ENCODE data around the gene CAMK1D.
A peak's percentile ranks its signal among the peaks of the same experiment; 100 is the strongest.
"Not testable (repeated sequence)": the region's sequence is repeated elsewhere in the genome, so short reads cannot be mapped to it uniquely, and the experiment has no call there.

CAMK1D gene

DNA sequence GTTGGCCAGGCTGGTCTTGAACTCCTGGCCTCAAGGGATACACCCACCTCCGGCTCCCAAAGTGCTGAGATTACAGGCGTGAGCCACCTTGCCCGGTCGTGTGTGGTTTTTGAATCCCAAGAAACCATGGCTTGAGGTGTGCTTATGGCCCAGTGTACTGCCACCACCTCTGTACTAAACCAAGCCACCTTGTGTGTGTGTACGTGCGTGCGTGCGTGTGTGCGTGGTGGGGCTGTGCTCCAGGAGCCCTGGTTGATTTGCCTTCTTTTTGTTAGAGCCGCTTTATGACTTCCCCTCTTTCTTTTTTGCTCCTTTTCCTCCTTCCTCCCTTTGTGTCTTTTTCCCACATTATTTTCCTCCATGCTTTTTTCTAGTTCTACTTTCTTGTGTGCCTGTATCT is 121.4 kb downstream of the CAMK1D start:
- no peak for DNase-seq

DNA sequence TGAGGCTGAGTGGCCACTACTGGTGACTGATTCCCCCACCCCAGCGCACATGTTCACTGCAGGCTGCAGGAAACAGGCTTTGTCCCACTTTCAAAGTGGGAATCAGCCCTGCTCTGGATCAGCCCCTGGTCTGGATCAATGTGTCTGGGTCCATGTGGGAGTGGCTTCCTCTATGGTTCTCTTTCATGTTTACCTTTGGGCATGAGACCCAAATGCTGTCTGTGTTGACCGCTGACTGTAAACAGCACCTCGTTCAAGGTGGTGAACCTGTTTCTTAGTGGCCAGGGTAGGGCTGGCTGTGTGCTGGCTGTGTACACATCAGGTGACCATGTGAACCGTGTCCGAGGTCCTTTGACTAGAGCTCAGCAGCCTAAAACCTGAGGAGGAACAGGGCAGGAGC is 121.8 kb downstream of the CAMK1D start:
- no peak for DNase-seq

DNA sequence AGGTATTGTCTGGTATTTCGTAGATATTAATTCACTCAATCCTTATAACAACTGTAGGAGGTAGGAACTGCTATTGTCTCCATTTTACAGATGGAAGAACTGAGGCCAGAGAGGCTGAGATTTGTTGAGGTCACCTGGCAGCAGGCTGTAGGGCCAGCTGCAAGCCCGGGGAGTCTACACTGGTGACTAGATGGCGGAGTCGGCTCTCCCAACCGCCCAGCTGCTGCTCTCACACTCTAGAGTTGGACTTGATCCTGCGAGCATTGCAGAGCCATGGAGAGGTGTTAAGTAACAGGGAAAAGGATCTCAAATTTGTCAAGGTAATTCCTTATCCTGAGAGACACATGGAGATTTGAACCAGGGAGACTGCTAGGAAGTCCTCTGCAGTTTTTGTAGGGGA is 124.1 kb downstream of the CAMK1D start:
- DNase-seq = no peak

DNA sequence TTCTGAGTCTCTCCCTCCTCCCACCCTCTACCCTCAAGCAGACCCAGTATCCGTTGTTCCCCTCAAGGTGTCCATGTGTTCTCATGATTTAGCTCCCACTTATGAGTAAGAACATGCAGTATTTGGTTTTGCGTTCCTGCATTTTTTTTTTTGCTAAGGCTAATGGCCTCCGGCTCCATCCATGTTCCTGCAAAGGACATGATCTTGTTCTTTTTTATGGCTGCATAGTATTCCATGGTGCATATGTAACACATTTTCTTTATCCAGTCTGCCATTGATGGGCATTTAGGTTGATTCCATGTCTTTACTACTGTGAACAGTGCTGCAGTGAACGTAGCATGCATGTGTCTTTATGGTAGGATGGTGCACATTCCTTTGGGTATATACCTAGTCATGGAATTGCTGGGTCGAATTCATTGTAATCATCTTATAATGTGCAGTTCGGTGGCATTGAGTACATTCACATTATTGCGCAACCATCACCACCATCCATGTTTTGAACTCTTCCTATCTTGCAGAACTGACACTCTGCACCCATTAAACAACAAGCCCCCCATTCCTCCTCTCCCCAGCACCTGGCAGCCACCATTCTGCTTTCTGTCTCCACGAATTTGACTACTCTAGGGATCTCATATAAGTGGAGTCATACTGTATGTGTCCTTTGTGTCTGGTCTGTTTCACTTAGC is 125.5 kb downstream of the CAMK1D start:
- DNase-seq = no peak

DNA sequence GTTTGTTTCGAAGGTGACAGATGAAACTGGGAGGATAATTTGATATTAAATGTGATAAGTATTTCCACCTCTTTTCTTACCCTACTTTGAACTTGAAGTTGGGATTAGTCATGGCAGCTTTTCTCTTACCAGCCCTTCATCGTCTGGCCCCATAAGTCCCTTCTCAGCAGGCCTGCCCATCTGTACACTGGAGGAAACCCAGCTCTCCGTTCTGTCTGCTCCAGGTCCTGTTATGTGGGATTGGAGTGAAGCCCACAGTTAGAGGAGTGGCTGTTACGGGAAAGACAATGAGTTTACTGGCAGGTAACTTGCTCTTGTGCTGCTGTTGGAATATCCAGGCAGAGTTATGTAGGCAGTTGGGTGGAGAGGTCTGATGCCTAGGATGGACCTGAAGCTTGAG is 127.3 kb downstream of the CAMK1D start:
- no peak for DNase-seq

DNA sequence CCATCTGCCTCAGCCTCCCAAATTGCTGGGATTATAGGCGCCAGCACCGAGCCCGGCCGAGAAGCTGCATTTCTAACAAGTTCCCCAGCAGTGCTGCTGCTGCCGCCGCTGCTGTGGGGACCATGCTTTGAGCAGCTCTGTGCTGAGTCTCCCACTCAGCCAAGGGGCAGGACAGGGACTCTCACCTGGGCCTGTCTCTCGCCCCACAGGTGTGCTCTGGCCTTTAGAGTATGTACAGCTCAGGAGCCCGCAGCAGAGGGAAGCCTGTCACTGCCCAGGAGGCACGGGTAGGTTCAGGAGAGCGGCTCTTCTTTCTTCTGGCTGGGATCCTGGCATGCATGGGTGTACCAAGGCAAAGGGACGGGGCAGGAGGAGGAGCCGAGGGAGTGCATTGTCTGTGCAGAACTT is 130.1 kb downstream of the CAMK1D start:
- no peak for DNase-seq

DNA sequence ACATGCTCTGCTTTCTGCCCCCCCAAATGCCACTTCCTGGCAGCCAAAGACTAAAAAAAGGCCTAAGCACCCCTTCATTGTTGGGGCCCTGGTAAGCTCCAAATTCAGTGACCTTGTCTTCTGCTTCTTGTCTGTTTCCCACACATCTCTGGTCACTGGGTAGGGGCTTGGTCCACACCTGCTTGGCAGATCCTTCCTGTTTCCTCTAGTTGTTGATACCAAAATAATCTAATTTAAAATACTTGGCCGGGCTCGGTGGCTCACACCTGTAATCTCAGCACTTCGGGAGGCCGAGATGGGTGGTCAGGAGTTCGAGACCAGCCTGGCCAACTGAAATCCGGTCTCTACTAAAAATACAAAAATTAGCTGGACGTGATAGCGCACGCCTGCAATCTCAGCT is 130.6 kb downstream of the CAMK1D start:
- no peak for DNase-seq

DNA sequence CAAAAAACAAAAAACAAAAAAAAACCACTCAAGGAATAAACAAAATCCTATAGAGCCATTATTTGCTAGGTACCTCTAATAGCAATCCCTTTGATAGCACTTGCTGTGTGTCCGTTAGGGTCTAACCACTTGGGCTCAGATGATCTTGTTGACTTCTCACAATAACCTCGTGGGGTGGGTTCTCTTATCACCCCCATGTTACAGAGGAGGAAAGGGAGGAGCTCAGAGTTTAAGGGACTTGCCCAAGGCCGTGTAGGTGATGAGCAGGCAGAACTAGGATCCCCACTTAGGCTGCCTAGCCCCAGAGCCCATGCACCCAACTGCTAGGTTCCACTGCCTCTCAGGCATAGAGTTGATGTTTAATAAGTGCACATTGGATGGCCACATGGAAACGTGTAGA is 131.1 kb downstream of the CAMK1D start:
- DNase-seq = no peak

DNA sequence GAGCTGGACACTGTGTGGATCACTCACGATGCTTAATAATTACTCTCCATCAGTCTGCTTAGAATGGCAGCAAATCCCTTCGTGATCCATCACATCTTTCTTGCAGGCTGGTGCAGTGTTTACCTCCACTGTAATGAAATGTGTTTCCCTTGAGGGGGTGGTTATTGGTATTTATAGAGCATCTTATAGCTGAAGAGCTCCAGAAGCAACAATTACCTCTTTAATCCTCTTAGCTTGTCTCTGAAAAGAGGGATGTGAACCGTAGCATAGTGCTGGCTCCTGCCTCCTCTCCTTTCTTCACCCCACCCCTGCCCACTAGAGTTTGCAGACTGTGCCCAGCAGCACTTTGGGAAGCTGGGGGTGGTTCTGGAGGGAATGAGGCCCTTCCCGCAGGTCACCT is 132.6 kb downstream of the CAMK1D start:
- DNase-seq = peak in 2 of 3 experiments; percentile 20 to 80

DNA sequence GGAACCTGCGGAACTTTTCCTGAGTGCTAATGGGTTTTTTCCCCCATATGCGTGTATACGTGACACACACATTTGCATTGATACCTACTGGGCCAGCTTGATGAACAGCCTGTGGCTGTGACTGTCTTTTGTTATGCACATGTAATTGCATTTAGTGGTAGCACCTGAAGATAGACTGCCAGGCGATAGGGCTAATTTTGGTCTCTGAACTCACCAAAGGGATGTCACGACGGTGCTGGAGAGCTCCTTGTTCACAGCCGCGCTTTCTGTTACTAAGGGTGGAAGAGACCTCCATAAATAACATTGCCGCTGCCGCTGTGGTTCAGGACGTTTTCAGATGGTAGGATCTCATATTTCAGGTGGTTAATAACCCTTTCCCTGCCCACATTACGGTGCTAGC is 133.2 kb downstream of the CAMK1D start:
- peak in 2 of 3 experiments; percentile 7 to 63 for DNase-seq

DNA sequence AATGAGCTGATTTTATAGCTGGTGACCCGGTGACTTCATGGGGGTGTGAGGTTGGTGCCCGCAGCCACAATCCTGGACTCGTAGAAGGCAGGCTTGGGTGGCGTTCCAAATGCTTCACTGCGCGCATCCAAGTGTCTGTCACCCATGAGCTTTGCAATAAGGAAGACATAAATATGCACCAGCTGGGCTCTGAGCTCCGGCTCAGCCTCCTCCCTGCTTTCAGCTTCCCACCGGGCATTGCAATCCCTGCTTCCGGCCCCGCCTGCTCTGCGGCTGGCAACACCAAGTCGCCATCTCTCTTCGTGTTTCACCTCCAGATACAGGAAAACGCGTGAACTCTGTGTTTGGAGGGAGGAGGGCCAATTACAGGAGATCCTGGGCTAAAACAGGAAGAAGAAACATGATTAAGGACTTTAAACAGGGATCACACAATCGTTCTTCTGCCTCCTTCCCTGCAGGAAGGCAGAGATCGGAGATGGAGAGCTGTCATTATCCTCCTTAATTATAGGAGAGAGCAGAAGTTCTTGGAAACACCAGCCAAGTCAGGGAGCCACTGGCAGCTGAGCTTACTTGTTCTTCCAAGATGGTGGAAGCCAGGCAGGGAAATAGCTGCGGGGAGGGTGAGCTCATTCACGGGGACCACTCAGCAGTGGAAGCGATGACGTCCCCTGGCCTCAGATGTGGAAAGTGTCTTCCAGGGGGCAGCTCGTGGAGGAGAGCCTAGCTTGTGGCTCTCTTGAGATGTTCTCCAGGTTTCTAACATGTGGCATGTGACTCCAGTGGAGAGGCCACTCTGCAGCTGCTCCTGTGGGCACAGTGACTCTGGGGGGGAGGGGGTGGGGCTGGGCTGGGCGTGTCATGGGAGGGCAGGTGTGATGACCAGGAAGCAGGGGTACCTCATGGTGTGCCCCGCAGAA is 134.9 kb downstream of the CAMK1D start:
- DNase-seq = peak; percentile 40 to 90 (median 82)

DNA sequence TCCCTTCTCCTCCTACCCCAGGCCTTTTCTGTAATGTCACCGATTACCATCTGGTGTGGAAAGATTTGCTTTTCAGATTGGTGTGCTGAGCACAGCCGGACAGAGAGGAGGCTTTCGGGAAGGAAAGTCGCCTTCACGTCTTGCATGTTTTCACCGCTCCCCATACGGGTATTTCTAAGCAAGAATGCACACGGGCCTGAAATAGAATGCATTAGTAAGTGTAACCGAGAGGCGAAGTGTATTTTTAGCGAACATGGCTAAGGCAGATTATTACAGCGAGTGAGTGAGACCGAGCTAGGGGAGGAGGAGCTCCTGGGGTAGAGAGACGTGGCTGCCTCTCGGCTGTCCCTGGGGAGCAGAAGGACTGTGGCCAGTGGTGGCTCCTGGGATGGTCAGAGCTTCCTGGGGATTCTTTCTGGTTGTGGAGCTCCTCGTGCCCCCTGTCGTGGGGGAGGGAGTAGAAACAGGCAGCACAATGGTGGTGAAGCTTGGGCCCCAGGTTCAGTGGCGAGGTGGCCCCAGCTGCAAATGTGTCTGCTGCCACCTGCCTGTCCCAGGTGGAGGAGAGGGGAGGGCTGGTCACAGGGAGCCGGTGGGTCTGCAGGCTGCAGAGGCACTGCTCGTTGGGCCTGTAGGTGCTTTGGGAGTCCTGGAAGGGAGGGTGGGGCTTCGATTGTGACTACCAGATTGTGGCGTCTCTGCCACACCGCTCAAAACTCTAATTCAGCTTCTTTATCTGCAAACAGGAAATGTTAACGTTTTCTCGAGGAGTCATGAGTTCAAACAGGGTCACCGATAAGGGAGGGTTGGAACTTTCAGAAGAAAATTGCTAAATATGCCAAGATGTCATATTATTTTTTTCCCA is 135.8 kb downstream of the CAMK1D start:
- peak; percentile 58 to 79 (median 63) for DNase-seq

DNA sequence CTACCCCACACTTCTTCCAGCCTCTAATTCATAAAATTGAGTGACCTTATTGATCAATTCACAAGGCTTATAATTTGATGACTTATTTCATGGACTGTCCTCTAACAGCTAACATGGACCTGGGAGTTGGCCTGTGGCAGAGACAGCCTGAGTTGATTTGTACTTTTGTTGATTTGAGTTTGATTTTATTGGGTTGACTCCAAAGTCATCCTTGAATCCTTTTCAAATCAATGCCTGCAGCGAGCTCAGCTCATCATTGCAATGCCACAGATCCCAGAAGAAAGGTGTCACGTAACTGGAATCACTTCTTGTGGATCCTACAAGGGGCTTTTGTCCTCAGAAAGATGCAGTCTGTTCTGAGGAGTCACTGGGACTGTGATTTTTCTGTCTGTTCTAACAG is 138.0 kb downstream of the CAMK1D start:
- no peak for DNase-seq

DNA sequence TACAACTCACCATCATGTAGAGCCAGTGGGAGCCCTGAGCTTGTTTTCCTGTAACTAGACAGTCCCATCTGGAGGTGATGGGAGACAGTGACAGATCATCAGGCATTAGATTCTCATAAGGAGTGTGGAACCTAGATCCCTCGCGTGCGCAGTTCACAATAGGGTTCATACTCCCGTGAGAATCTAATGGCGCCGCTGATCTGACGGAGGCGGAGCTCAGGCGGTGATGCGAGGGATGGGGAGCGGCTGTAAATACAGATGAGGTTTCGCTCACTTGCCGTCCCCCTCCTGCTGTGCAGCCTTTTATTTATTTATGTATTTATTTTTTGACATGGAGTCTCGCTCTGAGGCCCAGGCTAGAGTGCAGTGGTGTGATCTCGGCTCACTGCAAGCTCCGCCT is 139.3 kb downstream of the CAMK1D start:
- DNase-seq = no peak

DNA sequence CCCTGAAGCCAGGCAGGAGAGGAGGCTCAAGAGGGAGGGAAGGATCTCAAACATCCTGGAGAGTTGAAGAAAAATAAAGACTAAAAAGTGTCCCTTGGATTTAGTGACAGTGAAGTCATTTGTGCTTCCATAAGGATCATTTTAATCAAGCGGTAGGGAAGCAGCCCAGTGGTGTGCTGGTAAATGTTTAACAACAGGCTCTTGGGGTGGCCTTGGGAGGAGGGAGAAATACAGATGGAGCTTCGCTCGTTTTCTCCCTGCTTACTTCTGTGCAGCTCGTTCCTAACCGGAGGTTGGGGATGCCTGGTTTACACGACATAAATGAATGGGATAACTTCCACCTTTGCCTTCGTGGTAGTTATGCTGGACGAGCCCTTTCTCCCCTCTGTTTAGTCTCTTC is 140.0 kb downstream of the CAMK1D start:
- no peak for DNase-seq

DNA sequence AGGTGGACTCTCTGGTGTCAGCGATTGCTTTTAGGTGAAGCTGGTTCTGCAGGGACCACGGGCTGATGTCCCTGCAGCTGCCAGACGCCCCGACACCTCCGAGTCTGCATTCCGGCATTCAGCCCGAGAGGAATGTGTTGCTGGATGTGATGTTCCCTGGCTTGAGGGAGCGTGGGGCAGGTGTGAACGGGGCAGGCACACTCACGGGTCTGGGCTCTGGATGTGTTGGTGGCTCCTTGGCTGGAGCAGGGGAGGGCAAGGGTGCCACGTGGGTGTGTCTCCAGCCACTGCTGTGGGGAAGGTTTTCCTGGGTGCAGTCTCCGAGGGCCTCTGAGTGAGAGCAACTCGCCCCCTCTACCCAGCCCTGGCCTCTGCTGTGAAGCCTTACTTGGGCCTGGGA is 140.5 kb downstream of the CAMK1D start:
- no peak for DNase-seq

DNA sequence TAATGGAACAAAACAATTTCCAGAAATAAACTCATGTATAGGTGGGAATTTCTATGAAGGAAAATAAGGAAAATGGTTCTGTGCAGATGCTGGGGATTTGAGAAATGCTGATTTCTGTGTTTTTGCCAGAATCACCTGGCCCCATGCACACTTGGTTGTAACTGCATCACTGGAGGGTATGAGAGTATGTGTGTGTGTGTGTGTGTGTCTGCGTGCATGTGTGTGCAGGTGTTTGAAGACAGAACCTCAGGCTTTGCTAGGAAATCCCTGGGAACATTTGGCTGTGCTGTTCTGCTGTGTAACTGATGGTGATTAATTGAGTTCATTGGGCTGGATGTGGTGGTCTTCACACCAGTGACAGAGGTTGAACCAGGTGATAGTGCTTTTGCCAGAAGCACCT is 141.6 kb downstream of the CAMK1D start:
- DNase-seq = peak in 1 of 3 experiments; percentile 3

DNA sequence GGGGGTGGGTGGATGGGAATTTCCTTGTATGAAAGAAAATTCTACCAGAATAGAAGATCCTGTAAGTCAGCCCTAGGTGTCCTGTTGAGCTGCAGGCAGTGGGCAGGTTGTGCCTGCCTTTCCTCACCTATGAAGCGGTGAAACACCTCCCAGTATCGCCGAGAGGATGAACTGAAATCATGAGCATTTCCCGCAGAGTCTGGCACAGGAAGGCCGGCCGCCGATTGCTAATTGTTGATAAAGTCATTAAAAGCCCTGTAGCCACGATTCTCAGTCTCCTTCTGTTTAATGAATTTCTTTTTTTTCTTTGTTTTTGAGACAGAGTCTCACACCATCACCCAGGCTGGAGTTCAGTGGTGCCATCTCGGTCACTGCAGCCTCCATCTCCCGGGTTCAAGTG is 142.1 kb downstream of the CAMK1D start:
- peak in 1 of 3 experiments; percentile 7 for DNase-seq

DNA sequence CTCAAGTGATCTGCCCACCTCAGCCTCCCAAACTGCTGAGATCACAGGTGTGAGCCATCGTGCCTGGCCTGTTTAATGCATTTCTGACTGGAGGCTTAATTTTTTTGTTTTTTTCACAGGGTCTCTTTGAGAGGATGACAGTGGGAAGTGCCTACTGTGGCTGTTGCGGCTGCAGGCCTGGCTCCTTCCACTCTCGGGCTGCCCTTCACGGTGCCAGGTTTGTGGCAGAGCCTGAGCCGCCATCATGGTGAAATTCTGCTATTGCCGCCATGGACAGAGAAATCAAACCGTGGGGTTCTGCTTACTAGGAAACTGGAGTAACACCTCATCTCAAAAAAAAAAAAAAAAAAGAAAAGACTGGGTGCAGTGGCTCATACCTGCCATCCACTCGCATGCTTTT is 142.7 kb downstream of the CAMK1D start:
- no peak for DNase-seq

DNA sequence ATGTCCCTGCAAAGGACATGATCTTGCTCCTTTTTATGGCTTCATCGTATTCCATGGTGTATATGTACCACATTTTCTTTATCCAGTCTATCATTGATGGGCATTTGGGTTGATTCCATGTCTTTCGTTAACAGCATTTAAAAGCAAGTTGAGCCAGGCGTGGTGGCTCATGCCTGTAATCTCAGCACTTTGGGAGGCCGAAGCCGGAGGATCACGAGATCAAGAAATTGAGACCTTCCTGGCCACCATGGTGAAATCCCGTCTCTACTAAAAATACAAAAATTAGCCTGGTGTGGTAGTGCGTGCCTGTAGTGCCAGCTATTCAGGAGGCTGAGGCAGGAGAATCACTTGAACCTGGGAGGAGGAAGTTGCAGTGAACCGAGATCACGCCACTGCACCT is 147.7 kb downstream of the CAMK1D start:
- DNase-seq = not testable (repeated sequence)

DNA sequence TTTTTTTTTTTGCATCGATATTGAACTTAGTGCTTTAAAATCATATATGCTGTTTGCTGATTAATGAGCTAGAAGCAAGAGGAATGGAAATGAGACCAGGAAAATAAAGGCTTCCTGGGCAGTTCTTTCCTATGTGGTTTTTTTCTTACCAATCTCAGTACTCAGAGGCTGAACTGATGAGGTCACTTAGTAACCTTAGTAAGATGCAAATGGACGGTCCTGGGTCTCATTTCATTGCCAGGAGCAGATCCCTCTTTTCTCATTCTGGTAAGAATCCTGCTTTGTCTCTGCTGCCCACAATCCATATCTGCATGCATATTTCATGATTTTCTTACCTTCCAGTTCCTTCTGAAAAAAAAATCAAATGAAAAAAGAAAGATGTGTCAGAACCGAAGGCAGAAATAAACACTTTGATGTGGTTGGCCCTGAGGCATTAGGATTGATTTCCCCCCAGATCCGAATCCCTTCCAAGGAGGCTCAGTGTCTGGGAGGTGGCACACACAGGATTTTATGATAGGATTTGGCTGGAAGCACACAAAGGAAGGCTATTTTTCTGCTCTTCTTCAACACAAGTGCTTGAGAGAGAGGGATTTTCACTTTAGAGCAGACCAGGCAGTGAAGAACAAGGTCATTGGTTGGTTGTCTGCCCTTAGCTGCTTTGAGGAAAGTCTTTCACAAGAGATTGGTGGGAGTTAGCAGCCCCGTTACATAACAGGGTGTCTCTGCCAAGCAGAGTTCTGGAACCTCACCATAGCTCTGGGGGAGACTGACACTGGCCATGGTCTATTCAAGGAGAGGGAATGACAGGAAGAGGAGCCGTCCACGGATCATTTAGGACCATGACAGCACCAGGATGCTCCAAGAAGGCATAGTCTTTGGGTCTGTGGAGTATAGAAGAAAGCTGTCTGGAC is 150.0 kb downstream of the CAMK1D start:
- peak in 1 of 3 experiments; percentile 9 for DNase-seq

Measured in NCI-H1417 (cell line).